GM20000 (cell line): ENCODE results near the gene ITPRID2.

ENCODE experiments used
- DNase-seq: peaks from one replicate; pipeline ENCODE4 v3.0.0; 2012; ENCODE audit warnings: low spot score
- CTCF ChIP-seq: IDR thresholded peaks from 2 replicates; pipeline ENCODE4 v1.5.1; 2012; ENCODE audit warnings: mild to moderate bottlenecking, control low read depth; ENCODE audit errors: extremely low read depth, missing control alignments

Gene ITPRID2

GRCh38 chr2:181879295-181879694, 12.2 kb upstream of the ITPRID2 start:
- TF ChIP-seq CTCF, result no peak
- no peak for DNase-seq

- DNase-seq, result no peak
- no peak for TF ChIP-seq CTCF
These were observed 9.1 kb upstream of the ITPRID2 start for GRCh38 chr2:181882246-181883020.

- no peak for TF ChIP-seq CTCF
- DNase-seq, result no peak
These were observed 6.9 kb upstream of the ITPRID2 start for GRCh38 chr2:181884601-181885000.

GRCh38 chr2:181885096-181885495, 6.4 kb upstream of the ITPRID2 start:
- no peak for DNase-seq
- no peak for TF ChIP-seq CTCF

- no peak for DNase-seq
- no peak for TF ChIP-seq CTCF
These were observed 5.3 kb upstream of the ITPRID2 start for GRCh38 chr2:181886192-181886591.

GRCh38 chr2:181887045-181887444, 4.5 kb upstream of the ITPRID2 start:
- no peak for TF ChIP-seq CTCF
- DNase-seq, result no peak

GRCh38 chr2:181889776-181890175, 1.8 kb upstream of the ITPRID2 start:
- no peak for TF ChIP-seq CTCF
- DNase-seq, result no peak
